ENCODE data around the gene GABARAP. TPM values are rescaled to one million over a fixed set of nuclear protein-coding genes. Genes with fewer than 3 reads are reported as not detected.
A peak's percentile ranks its signal among the peaks of the same experiment; 100 is the strongest.

Gene GABARAP
- total RNA-seq, 2 donors from 2014 or later, result 145 to 482 TPM

DNA sequence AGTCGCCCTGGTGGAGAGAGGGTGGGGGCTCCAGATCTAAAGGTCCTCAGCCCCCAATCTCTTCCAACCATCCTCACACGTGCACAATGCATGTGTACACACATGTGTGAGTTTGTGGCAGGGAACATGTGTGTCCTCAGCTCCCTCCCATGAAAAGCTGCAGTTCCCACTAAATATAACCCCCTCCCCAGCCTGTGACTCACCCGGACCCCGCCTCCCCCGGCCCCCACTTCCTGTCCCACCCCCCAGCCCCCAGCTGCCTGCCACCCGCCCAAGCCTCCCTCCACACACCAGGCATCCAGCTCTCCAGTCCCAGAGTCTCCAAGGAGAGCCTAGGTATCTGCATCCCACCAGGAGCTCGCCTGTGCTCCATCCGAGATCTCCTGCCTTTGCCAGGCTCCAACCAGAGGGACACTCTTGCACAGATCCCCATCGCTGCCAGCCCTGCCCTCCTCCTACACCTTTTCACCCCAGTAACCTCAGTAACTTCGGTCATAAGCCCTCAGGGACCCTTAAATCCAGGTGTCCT lies 26.5 kb downstream of the GABARAP start:
- Histone ChIP-seq H3K4me1 (peaks cover 49% of the 10 kb centered on the region), H3K27ac (peak overlapping the region in 3 of 4 donors; percentile 16 to 76 (median 76)), H3K27me3 (no peaks in the 10 kb centered on the region), H3K4me3 (no peak overlapping the region), H3K36me3 (replicated peaks in 1 of 2; ENCODE audit: insufficient read depth in 1 of 2, low read depth in 2 of 2) (no peaks in the 10 kb centered on the region), H3K9me3 (no peaks in the 10 kb centered on the region)
- ATAC-seq (no peak), DNase-seq (no peak)
- no peak for TF ChIP-seq POLR2A (IDR thresholded peaks at IDR 0.05)
- TF ChIP-seq, protein P1, sequence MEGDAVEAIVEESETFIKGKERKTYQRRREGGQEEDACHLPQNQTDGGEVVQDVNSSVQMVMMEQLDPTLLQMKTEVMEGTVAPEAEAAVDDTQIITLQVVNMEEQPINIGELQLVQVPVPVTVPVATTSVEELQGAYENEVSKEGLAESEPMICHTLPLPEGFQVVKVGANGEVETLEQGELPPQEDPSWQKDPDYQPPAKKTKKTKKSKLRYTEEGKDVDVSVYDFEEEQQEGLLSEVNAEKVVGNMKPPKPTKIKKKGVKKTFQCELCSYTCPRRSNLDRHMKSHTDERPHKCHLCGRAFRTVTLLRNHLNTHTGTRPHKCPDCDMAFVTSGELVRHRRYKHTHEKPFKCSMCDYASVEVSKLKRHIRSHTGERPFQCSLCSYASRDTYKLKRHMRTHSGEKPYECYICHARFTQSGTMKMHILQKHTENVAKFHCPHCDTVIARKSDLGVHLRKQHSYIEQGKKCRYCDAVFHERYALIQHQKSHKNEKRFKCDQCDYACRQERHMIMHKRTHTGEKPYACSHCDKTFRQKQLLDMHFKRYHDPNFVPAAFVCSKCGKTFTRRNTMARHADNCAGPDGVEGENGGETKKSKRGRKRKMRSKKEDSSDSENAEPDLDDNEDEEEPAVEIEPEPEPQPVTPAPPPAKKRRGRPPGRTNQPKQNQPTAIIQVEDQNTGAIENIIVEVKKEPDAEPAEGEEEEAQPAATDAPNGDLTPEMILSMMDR (IDR thresholded peaks at IDR 0.05), result no peak
- intact Hi-C loops (cut with DNase I), result no loop called here
- WGBS, 2 donors, result 19 to 34% methylated on average over 6 to 10 of the region's 10 CpGs

DNA sequence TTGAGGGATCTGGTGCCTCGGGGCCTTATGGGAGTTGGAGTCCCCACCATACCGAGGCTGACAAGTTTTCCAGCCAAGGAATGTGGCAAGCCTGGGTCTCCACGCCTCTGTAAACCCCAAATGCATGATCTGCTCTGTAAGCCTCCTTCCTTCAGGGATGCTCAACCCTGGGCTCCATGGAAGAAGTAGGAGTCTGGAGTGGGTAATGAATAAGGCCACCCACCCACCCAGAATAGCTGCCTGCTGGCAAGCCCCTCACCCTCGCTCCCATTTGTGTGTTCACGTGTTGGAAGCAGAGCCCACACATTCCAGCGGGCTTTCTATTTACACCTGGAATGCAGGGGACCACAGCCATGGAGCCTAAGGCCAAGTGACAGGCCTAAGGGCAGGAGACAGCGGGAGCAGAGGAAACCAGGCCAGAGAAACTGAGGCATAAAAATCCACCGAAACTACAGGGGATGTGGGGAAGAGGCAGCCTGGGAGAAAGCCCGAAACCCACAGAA lies 27.1 kb downstream of the GABARAP start:
- Histone ChIP-seq H3K27me3 (no peaks in the 10 kb centered on the region), H3K4me3 (no peak overlapping the region), H3K9me3 (no peaks in the 10 kb centered on the region), H3K4me1 (peaks cover 46% of the 10 kb centered on the region), H3K27ac (peak overlapping the region in 3 of 4 donors; percentile 16 to 76 (median 76)), H3K36me3 (replicated peaks in 1 of 2; ENCODE audit: insufficient read depth in 1 of 2, low read depth in 2 of 2) (no peaks in the 10 kb centered on the region)
- DNase-seq (no peak), ATAC-seq (no peak)
- intact Hi-C loops (cut with DNase I), result no loop called here
- TF ChIP-seq POLR2A (IDR thresholded peaks at IDR 0.05), result no peak
- TF ChIP-seq, protein P1 (IDR thresholded peaks at IDR 0.05), result no peak
- WGBS, 2 donors, result 35 to 38% methylated on average over 7 to 9 of the region's 9 CpGs

DNA sequence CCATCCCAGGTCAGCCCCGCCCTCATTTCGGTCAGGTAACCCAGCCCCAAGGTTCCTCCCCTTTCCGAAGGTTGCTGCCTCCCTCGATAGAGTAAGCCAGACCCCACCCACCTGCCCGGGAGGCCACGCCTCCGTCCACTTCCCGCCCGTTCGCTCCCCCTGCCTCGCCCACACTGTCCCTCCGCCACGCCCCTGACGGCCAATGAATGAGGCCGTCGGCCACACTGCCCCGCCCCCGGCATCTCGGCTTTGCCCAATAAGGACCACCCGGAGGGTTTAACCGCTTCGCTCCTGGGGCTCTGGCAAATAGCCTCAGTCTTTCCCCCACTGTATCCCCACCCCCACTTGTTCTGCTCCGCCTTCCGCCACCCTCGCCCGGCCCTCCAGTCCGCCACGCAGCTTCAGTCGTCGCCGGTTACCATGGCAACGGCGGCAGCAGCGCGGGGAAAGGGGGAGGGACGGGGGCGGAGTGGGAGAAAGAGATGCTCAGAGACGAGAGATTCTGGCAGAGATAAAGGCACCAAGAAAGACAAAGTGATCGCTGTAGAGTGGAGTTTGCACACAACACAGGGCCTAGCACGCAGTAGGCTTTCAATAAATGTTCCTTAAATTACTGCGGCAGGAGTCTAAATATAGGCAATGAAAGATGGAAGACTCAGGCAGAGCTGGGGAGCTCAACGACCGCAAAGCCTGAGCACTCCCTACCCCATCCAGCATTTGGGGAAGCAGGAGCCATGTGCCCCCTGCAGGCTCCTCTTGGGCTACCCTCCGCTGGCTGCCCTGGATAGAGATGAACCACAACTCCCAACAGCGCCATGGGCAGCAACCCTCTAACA lies 27.7 kb downstream of the GABARAP start:
- peak; percentile 85 for ATAC-seq
- H3K4me1 ChIP-seq, result peaks cover 45% of the 10 kb centered on the region

DNA sequence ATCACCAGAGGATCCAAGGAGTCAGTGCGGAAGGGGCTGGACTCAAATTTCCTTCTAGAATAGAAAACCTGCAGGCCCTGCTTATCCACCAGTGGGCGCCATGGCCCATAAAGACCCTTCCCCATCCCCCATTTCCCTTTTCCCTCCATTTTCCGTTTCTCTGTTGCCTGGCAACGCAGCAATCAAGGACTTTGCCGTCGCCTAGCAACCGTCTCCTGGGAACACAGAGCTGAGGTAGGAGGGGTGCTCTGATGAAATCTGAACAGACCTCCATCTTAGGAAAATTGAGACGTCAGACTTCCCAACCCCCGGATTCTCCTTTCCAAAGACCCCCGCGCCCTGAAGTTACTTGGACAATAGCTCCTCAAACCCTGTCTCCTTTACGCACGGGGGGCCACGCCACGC lies 28.4 kb downstream of the GABARAP start:
- WGBS, 2 donors, result 2 to 3% methylated on average over 11 to 15 of the region's 15 CpGs
- no peaks in the 10 kb centered on the region for H3K36me3 ChIP-seq (replicated peaks in 1 of 2; ENCODE audit: insufficient read depth in 1 of 2, low read depth in 2 of 2)
- ATAC-seq (peak; percentile 25), DNase-seq (peak; percentile 82 to 93 (median 88))
- intact Hi-C loops (cut with DNase I), result no loop called here
- peak overlapping the region in 3 of 4 donors; percentile 62 to 76 (median 76) for H3K27ac ChIP-seq
- no peaks in the 10 kb centered on the region for H3K9me3 ChIP-seq
- TF ChIP-seq, protein P1 (IDR thresholded peaks at IDR 0.05), result peak in 6 of 7 experiments; percentile 18 to 61 (median 42)
- no peak for TF ChIP-seq POLR2A (IDR thresholded peaks at IDR 0.05)
- no peaks in the 10 kb centered on the region for H3K27me3 ChIP-seq
- H3K4me1 ChIP-seq, result peaks cover 38% of the 10 kb centered on the region
- H3K4me3 ChIP-seq, result no peak overlapping the region

More for the DNA sequence above, 27.7 kb downstream of the GABARAP start:
- no peaks in the 10 kb centered on the region for H3K9me3 ChIP-seq
- no peak for TF ChIP-seq POLR2A (IDR thresholded peaks at IDR 0.05)
- TF ChIP-seq, protein P1 (IDR thresholded peaks at IDR 0.05), result peak in 5 of 7 experiments; percentile 37 to 56 (median 48)
- H3K36me3 ChIP-seq (replicated peaks in 1 of 2; ENCODE audit: insufficient read depth in 1 of 2, low read depth in 2 of 2), result no peaks in the 10 kb centered on the region
- peak overlapping the region; percentile 13 to 18 for H3K4me3 ChIP-seq
- peak overlapping the region; percentile 50 to 76 (median 69) for H3K27ac ChIP-seq
- peak; percentile 96 to 98 (median 96) for DNase-seq
- no peaks in the 10 kb centered on the region for H3K27me3 ChIP-seq
- 0 to 1% methylated on average over 22 to 45 of the region's 45 CpGs for WGBS, 2 donors
- intact Hi-C loops (cut with DNase I), result no loop called here
